Activated T-helper 1 cell treated with anti-CD3 and anti-CD28 coated beads, Interleukin-2, amount 50 U/mL, for 16 hours (primary cell): ENCODE data around the gene BANP.
"Not testable (repeated sequence)": the region's sequence is repeated elsewhere in the genome, so short reads cannot be mapped to it uniquely, and the experiment has no call there.

Experiments used
- DNase-seq, 2 donors: peaks; one replicate each; pipeline ENCODE4 v3.0.0-alpha.2; 2020; ENCODE audit warnings: low read depth in 1 of 2, low spot score in 1 of 2

Gene BANP

GRCh38 chr16:88045361-88045760 lies 94.1 kb downstream of the BANP start:
- not testable (repeated sequence) for DNase-seq

- no peak for DNase-seq
Observed at GRCh38 chr16:88045820-88046303, 94.6 kb downstream of the BANP start.

GRCh38 chr16:88047462-88047861 lies 96.2 kb downstream of the BANP start:
- DNase-seq: no peak

GRCh38 chr16:88048985-88049384 lies 97.8 kb downstream of the BANP start:
- no peak for DNase-seq

GRCh38 chr16:88049561-88050545 lies 98.6 kb downstream of the BANP start:
- DNase-seq: no peak

GRCh38 chr16:88050952-88051660 lies 99.9 kb downstream of the BANP start:
- no peak for DNase-seq

GRCh38 chr16:88052661-88053060 lies 101.4 kb downstream of the BANP start:
- DNase-seq: no peak

GRCh38 chr16:88053479-88053878 lies 102.2 kb downstream of the BANP start:
- DNase-seq: not testable (repeated sequence)

- DNase-seq: no peak
Observed at GRCh38 chr16:88055356-88055755, 104.1 kb downstream of the BANP start.

- DNase-seq: no peak
Observed at GRCh38 chr16:88056212-88056611, 105.0 kb downstream of the BANP start.

GRCh38 chr16:88057656-88058055 lies 106.4 kb downstream of the BANP start:
- DNase-seq: no peak

- DNase-seq: no peak
Observed at GRCh38 chr16:88058136-88058535, 106.9 kb downstream of the BANP start.

GRCh38 chr16:88058817-88059216 lies 107.6 kb downstream of the BANP start:
- no peak for DNase-seq

- DNase-seq: no peak
Observed at GRCh38 chr16:88059701-88060386, 108.6 kb downstream of the BANP start.

- DNase-seq: no peak
Observed at GRCh38 chr16:88060524-88061219, 109.4 kb downstream of the BANP start.

- no peak for DNase-seq
Observed at GRCh38 chr16:88061346-88062110, 110.3 kb downstream of the BANP start.

GRCh38 chr16:88062341-88063210 lies 111.3 kb downstream of the BANP start:
- no peak for DNase-seq

- no peak for DNase-seq
Observed at GRCh38 chr16:88063211-88063773, 112.1 kb downstream of the BANP start.
